IMR-90 (cell line): ENCODE results near the gene PDZD2. TPM values are rescaled to one million over a fixed set of nuclear protein-coding genes. Genes with fewer than 3 reads are reported as not detected.

Source experiments
- ATAC-seq: fragments of 200-7000 bp; cut with Tn5 transposase; 2 replicates; pipeline ENCODE4 v1.9.1; 2020; ENCODE audit warnings: low read depth, mild to moderate bottlenecking, moderate library complexity
- BruUV-seq: library from RNA; stranded (reverse); fragments of 400-500 nt; replicated peaks from 2 replicates; lab custom pipeline; 2021; lab: Mats Ljungman, UMichigan
- CTCF ChIA-PET: fragments of 300-600 bp; formaldehyde crosslinking; extraction: SDS; loops from one replicate; lab custom pipeline; 2021; ENCODE audit warnings: antibody characterized with exemption; lab: Yijun Ruan, JAX
- POLR2A ChIA-PET: fragments of 300-600 bp; sonication (Branson Sonifier 250); formaldehyde crosslinking; loops from one replicate; lab custom pipeline; 2022; ENCODE audit warnings: antibody characterized with exemption; ENCODE audit not compliant: unreplicated experiment; lab: Charles Lee
- DNase-seq: peaks from one replicate; pipeline ENCODE4 v3.0.0; 2013
- H2AFZ ChIP-seq: replicated peaks from 2 replicates; pipeline ENCODE3; 2013; ENCODE audit warnings: low read length, mild to moderate bottlenecking; ENCODE audit not compliant: poor library complexity
- H2AK5ac ChIP-seq: 2 replicates; pipeline ENCODE4 v1.6.1; 2013; ENCODE audit warnings: low read depth, low read length, inconsistent platforms
- H2AK9ac ChIP-seq: replicated peaks from 2 replicates; pipeline ENCODE3; 2013; ENCODE audit warnings: mild to moderate bottlenecking, low read depth, low read length, moderate library complexity; ENCODE audit not compliant: poor library complexity
- H2BK120ac ChIP-seq: 2 replicates; pipeline ENCODE4 v1.6.1; 2013; ENCODE audit warnings: low read depth, low read length, inconsistent platforms
- H2BK15ac ChIP-seq: 3 replicates; pipeline ENCODE4 v1.6.1; 2013; ENCODE audit warnings: low read depth, low read length, inconsistent platforms
- H2BK20ac ChIP-seq: 2 replicates; pipeline ENCODE4 v1.6.1; 2013; ENCODE audit warnings: low read depth, mild to moderate bottlenecking, inconsistent platforms, low read length, moderate library complexity
- H2BK5ac ChIP-seq: 2 replicates; pipeline ENCODE4 v1.6.1; 2013; ENCODE audit warnings: mild to moderate bottlenecking, low read depth, low read length, inconsistent platforms; ENCODE audit not compliant: poor library complexity, severe bottlenecking
- H3K14ac ChIP-seq: replicated peaks from 2 replicates; pipeline ENCODE4 v1.6.1; 2013; ENCODE audit warnings: low read depth, low read length, inconsistent platforms
- H3K18ac ChIP-seq: 2 replicates; pipeline ENCODE4 v1.6.1; 2013; ENCODE audit warnings: low read depth, low read length, control low read depth
- H3K23ac ChIP-seq: 2 replicates; pipeline ENCODE4 v1.6.1; 2013; ENCODE audit warnings: low read depth, low read length, inconsistent platforms
- H3K27ac ChIP-seq: 2 replicates; pipeline ENCODE4 v1.5.1; 2013; ENCODE audit warnings: mild to moderate bottlenecking, control low read depth, low read length; ENCODE audit not compliant: insufficient read depth
- H3K27me3 ChIP-seq: 2 replicates; pipeline ENCODE4 v1.6.1; 2013; ENCODE audit warnings: low read length; ENCODE audit not compliant: control insufficient read depth, insufficient read depth
- H3K36me3 ChIP-seq: 2 replicates; pipeline ENCODE4 v1.6.1; 2013; ENCODE audit warnings: low read length, mixed read lengths; ENCODE audit not compliant: control insufficient read depth, insufficient read depth
- H3K4ac ChIP-seq: 2 replicates; pipeline ENCODE4 v1.6.1; 2013; ENCODE audit warnings: low read depth, low read length, inconsistent platforms
- H3K4me1 ChIP-seq: 2 replicates; pipeline ENCODE4 v1.6.1; 2013; ENCODE audit warnings: low read length, mixed read lengths; ENCODE audit not compliant: control insufficient read depth, insufficient read depth
- H3K4me2 ChIP-seq: 2 replicates; pipeline ENCODE4 v1.6.1; 2013; ENCODE audit warnings: low read depth, mild to moderate bottlenecking, control low read depth, low read length, moderate library complexity
- H3K4me3 ChIP-seq: 2 replicates; pipeline ENCODE4 v1.5.1; 2013; ENCODE audit warnings: low read depth, mild to moderate bottlenecking, control low read depth, low read length, moderate library complexity; ENCODE audit not compliant: insufficient read depth
- H3K56ac ChIP-seq: 2 replicates; pipeline ENCODE4 v1.6.1; 2013; ENCODE audit warnings: low read length, inconsistent platforms; ENCODE audit not compliant: insufficient read depth; ENCODE audit errors: extremely low read depth
- H3K79me1 ChIP-seq, 2 experiments: 2 replicates each; pipeline ENCODE4 v1.6.1; 2013; ENCODE audit warnings: low read length in 2 of 2, inconsistent platforms in 1 of 2, low read depth in 1 of 2
- H3K9ac ChIP-seq: 2 replicates; pipeline ENCODE4 v1.6.1; 2013; ENCODE audit warnings: low read depth, low read length, control low read depth
- H3K9me1 ChIP-seq: 2 replicates; pipeline ENCODE4 v1.6.1; 2013; ENCODE audit warnings: low read length, inconsistent platforms; ENCODE audit not compliant: insufficient read depth
- H3K9me3 ChIP-seq: 2 replicates; pipeline ENCODE4 v1.6.1; 2013; ENCODE audit warnings: low read length; ENCODE audit not compliant: control insufficient read depth, insufficient read depth
- H4K20me1 ChIP-seq: 2 replicates; pipeline ENCODE4 v1.6.1; 2013; ENCODE audit warnings: low read length, inconsistent platforms; ENCODE audit not compliant: insufficient read depth
- H4K5ac ChIP-seq: 2 replicates; pipeline ENCODE4 v1.6.1; 2013; ENCODE audit warnings: mild to moderate bottlenecking, low read depth, low read length, control low read depth
- H4K8ac ChIP-seq, 2 experiments: 2 replicates each; pipeline ENCODE4 v1.6.1; 2013; ENCODE audit warnings: low read depth in 2 of 2, low read length in 2 of 2, control low read depth in 1 of 2, inconsistent platforms in 1 of 2
- H4K91ac ChIP-seq: 2 replicates; pipeline ENCODE4 v1.6.1; 2013; ENCODE audit warnings: low read depth, low read length, inconsistent platforms; ENCODE audit not compliant: insufficient read depth
- MAFK ChIP-seq: IDR thresholded peaks from 2 replicates; pipeline ENCODE4 v1.6.1; 2012; ENCODE audit warnings: low read depth, low read length, improper control_type of control experiment
- RCOR1 ChIP-seq: IDR thresholded peaks from 2 replicates; pipeline ENCODE4 v1.6.1; 2012; ENCODE audit warnings: mild to moderate bottlenecking, low read length, improper control_type of control experiment; ENCODE audit not compliant: insufficient replicate concordance
- WGBS, 2 experiments: methylation state at CpG; one replicate each; pipeline versions ENCODE4 v1.1.5 to v1.1.7; 2013; ENCODE audit warnings: missing lambda C conversion rate in 2 of 2; ENCODE audit not compliant: insufficient read length in 1 of 2; ENCODE audit errors: extremely low coverage in 2 of 2; 5-methylcytosine and 5-hydroxymethylcytosine counted together
- dilution Hi-C: fragments of 300-500 bp; cut with HindIII; formaldehyde crosslinking; loops from one replicate; pipeline ENCODE4 v1.14.3; 2018; ENCODE audit warnings: low sequenced_read_pairs; ENCODE audit not compliant: unreplicated experiment
- in situ Hi-C: fragments of 300-500 bp; cut with MboI; formaldehyde crosslinking; loops from 3 replicates; pipeline ENCODE4 v1.14.3; 2019; ENCODE audit warnings: low sequenced_read_pairs, inconsistent platforms, mixed read lengths
- intact Hi-C: fragments of 100-400 bp; cut with micrococcal nuclease; formaldehyde crosslinking; loops from 2 replicates; pipeline ENCODE4 v1.10.0; 2022
- polyA plus RNA-seq, 3 experiments: library from polyadenylated mRNA; depleted of rRNA; stranded (reverse); fragments of >200 nt; gene quantifications; 2 replicates each; pipeline ENCODE4 v1.2.3, GENCODE V29; 2012; ENCODE audit warnings: low replicate concordance in 1 of 3
- total RNA-seq: library from RNA; depleted of rRNA; stranded (reverse); fragments of >200 nt; gene quantifications from 2 replicates; pipeline ENCODE4 v1.2.3, GENCODE V29; 2012

PDZD2 gene
- total and polyA plus RNA-seq, 2 of the 4 experiments (the other 2 are of a cell fraction), result under 0.01 to 0.02 TPM

GRCh38 chr5:32138839-32139493 lies 500.0 kb downstream of the PDZD2 start:
- Histone ChIP-seq H3K36me3 (peaks cover 19% of the 10 kb centered on the region), H3K79me1 (peaks cover 26 to 40% of the 10 kb centered on the region in 2 experiments), H3K18ac (no peak overlapping the region), H3K4ac (no peak overlapping the region), H3K27me3 (no peaks in the 10 kb centered on the region), H2BK20ac (no peak overlapping the region), H2BK15ac (no peak overlapping the region), H3K4me2 (no peak overlapping the region), H2BK5ac (no peak overlapping the region), H3K4me3 (no peak overlapping the region), H4K5ac (no peak overlapping the region; the same call in 1 of the 2 replicates), H3K56ac (no peak overlapping the region), H4K20me1 (peaks cover 54% of the 10 kb centered on the region), H2AK5ac (no peak overlapping the region), H3K9ac (no peak overlapping the region), H3K14ac (no peak overlapping the region), H3K9me1 (0 out of 2 replicates have a peak, but pooled peaks cover 3% of the 10 kb centered on the region), H3K23ac (no peak overlapping the region), H3K9me3 (no peaks in the 10 kb centered on the region), H4K91ac (no peak overlapping the region), H3K27ac (no peak overlapping the region), H2AFZ (no peak overlapping the region), H2BK120ac (no peak overlapping the region), H2AK9ac (no peak overlapping the region), H4K8ac (no peak overlapping the region), H3K4me1 (peaks cover 3% of the 10 kb centered on the region; the same call in 1 of the 2 replicates)
- DNase-seq (peak; percentile 45), ATAC-seq (no peak)
- TF ChIP-seq MAFK (no peak), RCOR1 (no peak)
- in situ Hi-C loops, result no loop called here
- WGBS, 2 experiments, result no CpG with 5 or more reads among the region's 7 CpGs
- no TSS peak for BruUV-seq
- intact Hi-C loops, result no loop called here
- dilution Hi-C loops, result no loop called here
- CTCF ChIA-PET, result no interaction called here
- POLR2A ChIA-PET, result no interaction called here
